ENCODE data around the gene TNC. TPM values are rescaled to one million over a fixed set of nuclear protein-coding genes. Genes with fewer than 3 reads are reported as not detected.

The TNC gene
- total RNA-seq = 24.8 and 35.3 TPM in 2 replicates

DNA sequence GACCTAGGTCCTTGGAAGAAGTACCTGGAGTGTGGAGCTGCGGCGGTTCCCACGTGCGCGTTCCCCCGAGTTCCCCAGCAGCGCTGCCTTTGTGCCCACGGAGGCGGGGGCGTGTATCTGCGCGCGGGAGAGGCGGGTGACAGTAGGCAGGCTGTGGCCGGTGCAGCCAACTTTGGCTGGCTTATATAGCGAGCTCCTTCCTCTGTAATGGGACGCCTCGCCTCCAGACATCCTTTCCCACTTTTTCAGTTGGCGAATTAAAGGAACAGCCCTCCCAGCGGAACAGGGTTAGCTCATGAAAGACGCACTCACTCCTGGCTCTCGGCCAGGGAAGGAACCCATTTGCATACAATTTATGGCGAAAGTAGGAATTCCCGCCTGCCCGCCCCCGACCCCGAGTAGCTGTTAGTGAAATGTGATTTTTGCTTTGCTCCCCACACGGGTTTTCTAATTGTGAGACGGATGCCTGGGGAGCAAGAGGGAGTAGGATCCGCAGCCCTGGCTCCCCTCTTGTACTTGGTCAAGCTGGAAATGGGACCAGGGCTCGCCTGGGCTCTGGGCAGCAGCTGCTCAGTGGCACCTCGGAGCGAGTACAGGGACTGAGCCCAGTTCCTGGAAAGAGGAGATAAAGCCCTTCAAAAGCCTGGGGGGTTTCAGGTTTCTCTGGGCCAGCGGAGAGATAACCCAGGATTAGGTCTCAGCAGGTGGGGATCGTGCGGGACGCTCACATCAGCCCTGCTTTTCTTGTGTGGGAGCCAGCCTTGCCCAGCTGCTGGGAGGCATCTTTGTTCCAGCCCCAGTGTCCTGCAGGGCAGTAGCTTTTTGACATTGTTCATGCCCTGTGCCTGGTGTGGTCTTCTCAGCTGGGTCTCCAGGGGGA lies at the start of gene TNC:
TNC (minus strand) TSS at position 159 of the 880 bp plus-strand sequence. CDS start 27,139 bp downstream, outside the sequence.

Other genes starting within 250 kb of the TNC start
- not detected in 2 replicates for gene TNFSF8, start 187.6 kb downstream of the TNC start, total RNA-seq